Small intestine (tissue), 7 donors: ENCODE results near the gene ACVR1. TPM values are rescaled to one million over a fixed set of nuclear protein-coding genes. Genes with fewer than 3 reads are reported as not detected.

Experiments used
- DNase-seq, 2 donors: peaks; one replicate each; pipeline versions ENCODE4 v3.0.0 to v3.0.0-alpha.2; 2013
- FAIRE-seq: peaks from 2 replicates; lab custom pipeline; 2012; peaks lifted over from hg19 to GRCh38; lab: Jason Lieb, UNC
- H3K27ac ChIP-seq, 3 donors: one replicate each; pipeline ENCODE4 v1.5.1; 2013; ENCODE audit warnings: low read length in 2 of 3, mild to moderate bottlenecking in 2 of 3, control low read depth in 1 of 3, inconsistent platforms in 1 of 3, low read depth in 1 of 3, moderate library complexity in 1 of 3
- H3K27me3 ChIP-seq, 3 donors: one replicate each; pipeline ENCODE4 v1.6.1; 2013; ENCODE audit warnings: low read length in 3 of 3, inconsistent platforms in 1 of 3; ENCODE audit not compliant: control insufficient read depth in 3 of 3, insufficient read depth in 3 of 3
- H3K36me3 ChIP-seq, 3 donors: one replicate each; pipeline ENCODE4 v1.6.1; 2013; ENCODE audit warnings: low read length in 3 of 3, inconsistent platforms in 1 of 3, low read depth in 1 of 3, mild to moderate bottlenecking in 1 of 3, moderate library complexity in 1 of 3; ENCODE audit not compliant: control insufficient read depth in 3 of 3, insufficient read depth in 2 of 3
- H3K4me1 ChIP-seq, 3 donors: one replicate each; pipeline ENCODE4 v1.6.1; 2013; ENCODE audit warnings: low read length in 2 of 3, inconsistent platforms in 1 of 3, low read depth in 1 of 3, mild to moderate bottlenecking in 1 of 3, moderate library complexity in 1 of 3; ENCODE audit not compliant: control insufficient read depth in 3 of 3, insufficient read depth in 2 of 3
- H3K4me3 ChIP-seq, 3 donors: one replicate each; pipeline ENCODE4 v1.5.1; 2013; ENCODE audit warnings: low read length in 3 of 3, control low read depth in 1 of 3, inconsistent platforms in 1 of 3, low read depth in 1 of 3, mild to moderate bottlenecking in 1 of 3, moderate library complexity in 1 of 3
- H3K9me3 ChIP-seq, 2 donors: one replicate each; pipeline ENCODE4 v1.6.1; 2013; ENCODE audit warnings: low read depth in 1 of 2, low read length in 1 of 2; ENCODE audit not compliant: control insufficient read depth in 2 of 2, insufficient read depth in 1 of 2
- WGBS, 3 donors: extraction: QIAGEN DNeasy Blood & Tissue Kit; methylation state at CpG; one replicate each; pipeline ENCODE4 v1.1.7; 2013; 5-methylcytosine and 5-hydroxymethylcytosine counted together
- polyA plus RNA-seq, 4 donors: library from polyadenylated mRNA; stranded (reverse) in 3 of 4; unstranded in 1 of 4; fragments of 200-250 nt in 3 of 4; fragments of 120-200 nt in 1 of 4; gene quantifications; one replicate each; pipeline versions ENCODE4 v1.2.1 to v1.2.3, GENCODE V29; 2013
- donor health status: healthy with polysubstance abuse.
- donor health status: control.
- donor health status: control.
- donor health status: Bipolar disorder and iron deficiency.
- donor health status: healthy.

ACVR1 gene
- polyA plus RNA-seq, 4 donors: 2.2 to 19.6 (median 8.4) TPM

GRCh38 chr2:157858846-157859245, 17.3 kb downstream of the ACVR1 start:
- Histone ChIP-seq H3K27ac (no peak overlapping the region), H3K4me1 (peaks cover 0 to 3% (median 0%) of the 10 kb centered on the region in 3 donors), H3K9me3 (no peaks in the 10 kb centered on the region), H3K4me3 (no peak overlapping the region), H3K36me3 (peaks cover 3 to 14% (median 3%) of the 10 kb centered on the region in 3 donors), H3K27me3 (no peaks in the 10 kb centered on the region)
- DNase-seq (no peak), FAIRE-seq (no peak)
- 82 to 83% (median 82%) methylated on average over 6 of the region's 6 CpGs for WGBS, 3 donors

- Histone ChIP-seq H3K27me3 (no peaks in the 10 kb centered on the region), H3K27ac (no peak overlapping the region), H3K9me3 (no peaks in the 10 kb centered on the region), H3K4me1 (peaks cover 0 to 3% (median 0%) of the 10 kb centered on the region in 3 donors), H3K36me3 (peaks cover 3 to 14% (median 3%) of the 10 kb centered on the region in 3 donors), H3K4me3 (no peak overlapping the region)
- 86 to 94% (median 91%) methylated on average over 4 of the region's 4 CpGs for WGBS, 3 donors
- FAIRE-seq (no peak), DNase-seq (no peak)
Observed at GRCh38 chr2:157857881-157858280, 18.2 kb downstream of the ACVR1 start.

- peaks cover 0 to 3% (median 0%) of the 10 kb centered on the region in 3 donors for H3K4me1 ChIP-seq
- H3K27ac ChIP-seq: no peak overlapping the region
- no peaks in the 10 kb centered on the region for H3K9me3 ChIP-seq
- H3K4me3 ChIP-seq: no peak overlapping the region
- FAIRE-seq (no peak), DNase-seq (no peak)
- H3K27me3 ChIP-seq: no peaks in the 10 kb centered on the region
- peaks cover 3 to 14% (median 3%) of the 10 kb centered on the region in 3 donors for H3K36me3 ChIP-seq
- 92 to 98% (median 95%) methylated on average over 2 of the region's 2 CpGs for WGBS, 3 donors
Observed at GRCh38 chr2:157856187-157856515, 20.0 kb downstream of the ACVR1 start.

- WGBS, 3 donors: 92 to 95% (median 92%) methylated on average over 3 of the region's 3 CpGs
- no peak overlapping the region for H3K27ac ChIP-seq
- H3K9me3 ChIP-seq: no peaks in the 10 kb centered on the region
- no peaks in the 10 kb centered on the region for H3K27me3 ChIP-seq
- no peak overlapping the region for H3K4me3 ChIP-seq
- no peak for DNase-seq
- peaks cover 0 to 12% (median 1%) of the 10 kb centered on the region in 3 donors for H3K36me3 ChIP-seq
- H3K4me1 ChIP-seq: peaks cover 0 to 6% (median 0%) of the 10 kb centered on the region in 3 donors
- no peak for FAIRE-seq
Observed at GRCh38 chr2:157853820-157854219, 22.3 kb downstream of the ACVR1 start.

GRCh38 chr2:157853211-157853610, 22.9 kb downstream of the ACVR1 start:
- DNase-seq (no peak), FAIRE-seq (no peak)
- H3K27me3 ChIP-seq: no peaks in the 10 kb centered on the region
- 91 to 94% (median 92%) methylated on average over 2 of the region's 2 CpGs for WGBS, 3 donors
- no peak overlapping the region for H3K4me3 ChIP-seq
- H3K4me1 ChIP-seq: peaks cover 0 to 6% (median 0%) of the 10 kb centered on the region in 3 donors
- peaks cover 0 to 2% of the 10 kb centered on the region in 2 donors for H3K9me3 ChIP-seq
- H3K27ac ChIP-seq: no peak overlapping the region
- H3K36me3 ChIP-seq: peaks cover 0 to 9% (median 1%) of the 10 kb centered on the region in 3 donors

GRCh38 chr2:157849591-157849990, 26.5 kb downstream of the ACVR1 start:
- Histone ChIP-seq H3K4me1 (peaks cover 0 to 3% (median 0%) of the 10 kb centered on the region in 3 donors), H3K4me3 (no peak overlapping the region), H3K36me3 (peaks cover 0 to 6% (median 0%) of the 10 kb centered on the region in 3 donors), H3K27me3 (no peaks in the 10 kb centered on the region), H3K27ac (no peak overlapping the region), H3K9me3 (peaks cover 0 to 3% of the 10 kb centered on the region in 2 donors)
- no peak for FAIRE-seq
- DNase-seq: no peak
- WGBS, 3 donors: 63 to 69% (median 65%) methylated on average over 2 of the region's 2 CpGs

- FAIRE-seq: no peak
Observed at GRCh38 chr2:157848213-157848612, 27.9 kb downstream of the ACVR1 start.

GRCh38 chr2:157845081-157845480, 31.0 kb downstream of the ACVR1 start:
- H3K9me3 ChIP-seq: peaks cover 0 to 3% of the 10 kb centered on the region in 2 donors
- FAIRE-seq (no peak), DNase-seq (no peak)
- WGBS, 3 donors: 94 to 98% (median 97%) methylated on average over 2 of the region's 2 CpGs
- H3K4me1 ChIP-seq: peaks cover 2 to 24% (median 11%) of the 10 kb centered on the region in 3 donors
- no peak overlapping the region for H3K27ac ChIP-seq
- peaks cover 0 to 7% (median 0%) of the 10 kb centered on the region in 3 donors for H3K36me3 ChIP-seq
- no peaks in the 10 kb centered on the region for H3K27me3 ChIP-seq
- H3K4me3 ChIP-seq: no peak overlapping the region

More at GRCh38 chr2:157848213-157848612, 27.9 kb downstream of the ACVR1 start:
- peaks cover 0 to 3% of the 10 kb centered on the region in 2 donors for H3K9me3 ChIP-seq
- DNase-seq: no peak
- no peak overlapping the region for H3K27ac ChIP-seq
- H3K4me1 ChIP-seq: peaks cover 0 to 3% (median 0%) of the 10 kb centered on the region in 3 donors
- peaks cover 0 to 9% (median 0%) of the 10 kb centered on the region in 3 donors for H3K36me3 ChIP-seq
- 96 to 99% (median 99%) methylated on average over 4 of the region's 4 CpGs for WGBS, 3 donors
- no peaks in the 10 kb centered on the region for H3K27me3 ChIP-seq
- H3K4me3 ChIP-seq: no peak overlapping the region

GRCh38 chr2:157843935-157844334, 32.2 kb downstream of the ACVR1 start:
- Histone ChIP-seq H3K4me3 (no peak overlapping the region), H3K27ac (no peak overlapping the region), H3K4me1 (peaks cover 6 to 35% (median 16%) of the 10 kb centered on the region in 3 donors), H3K27me3 (no peaks in the 10 kb centered on the region), H3K9me3 (peaks cover 0 to 3% of the 10 kb centered on the region in 2 donors), H3K36me3 (peaks cover 0 to 10% (median 0%) of the 10 kb centered on the region in 3 donors)
- no peak for FAIRE-seq
- no peak for DNase-seq
- 89 to 94% (median 90%) methylated on average over 4 of the region's 4 CpGs for WGBS, 3 donors
